ENCODE data around the gene GSN. TPM values are rescaled to one million over a fixed set of nuclear protein-coding genes. Genes with fewer than 3 reads are reported as not detected.

GSN gene
- total RNA-seq, 4 donors from 2014 or later: 2,362 to 3,466 (median 3,146) TPM

GRCh38 chr9:121237916-121238315, 30.0 kb upstream of the GSN start:
- 76 to 88% methylated on average over 3 of the region's 3 CpGs for WGBS, 2 donors (ENCODE audit: low coverage in 1 of 2)
- ATAC-seq: no peak
- Histone ChIP-seq H3K27ac (no peak overlapping the region), H3K4me1 (peaks cover 0 to 17% (median 0%) of the 10 kb centered on the region in 3 donors), H3K36me3 (no peaks in the 10 kb centered on the region), H3K27me3 (no peaks in the 10 kb centered on the region), H3K4me3 (no peak overlapping the region), H3K9me3 (no peaks in the 10 kb centered on the region)
- TF ChIP-seq POLR2A (IDR thresholded peaks at IDR 0.05): no peak

GRCh38 chr9:121239071-121239470, 28.9 kb upstream of the GSN start:
- H3K36me3 ChIP-seq: no peaks in the 10 kb centered on the region
- H3K9me3 ChIP-seq: no peaks in the 10 kb centered on the region
- TF ChIP-seq POLR2A (IDR thresholded peaks at IDR 0.05) (no peak), EP300 (IDR thresholded peaks at IDR 0.05) (no peak), POLR2AphosphoS5 (IDR thresholded peaks at IDR 0.05) (no peak), CTCF (IDR thresholded peaks at IDR 0.05) (no peak)
- H3K4me3 ChIP-seq: no peak overlapping the region
- no peak overlapping the region for H3K27ac ChIP-seq
- no peaks in the 10 kb centered on the region for H3K27me3 ChIP-seq
- ATAC-seq: no peak
- WGBS, 2 donors (ENCODE audit: low coverage in 1 of 2): 90 to 94% methylated on average over 3 of the region's 3 CpGs
- H3K4me1 ChIP-seq: peaks cover 0 to 21% (median 0%) of the 10 kb centered on the region in 3 donors

- no peaks in the 10 kb centered on the region for H3K36me3 ChIP-seq
- H3K9me3 ChIP-seq: no peaks in the 10 kb centered on the region
- H3K27me3 ChIP-seq: no peaks in the 10 kb centered on the region
- H3K27ac ChIP-seq: no peak overlapping the region
- TF ChIP-seq CTCF (IDR thresholded peaks at IDR 0.05) (no peak), POLR2A (IDR thresholded peaks at IDR 0.05) (no peak), EP300 (IDR thresholded peaks at IDR 0.05) (no peak), POLR2AphosphoS5 (IDR thresholded peaks at IDR 0.05) (no peak)
- no peak overlapping the region for H3K4me3 ChIP-seq
- ATAC-seq: no peak
- H3K4me1 ChIP-seq: peaks cover 0 to 21% (median 0%) of the 10 kb centered on the region in 3 donors
- WGBS, 2 donors (ENCODE audit: low coverage in 1 of 2): 96% methylated on average over 3 to 5 of the region's 5 CpGs
Measured at GRCh38 chr9:121239851-121240250, 28.1 kb upstream of the GSN start.

GRCh38 chr9:121240472-121241135, 27.4 kb upstream of the GSN start:
- Histone ChIP-seq H3K9me3 (no peaks in the 10 kb centered on the region), H3K27me3 (no peaks in the 10 kb centered on the region), H3K27ac (no peak overlapping the region), H3K4me3 (no peak overlapping the region), H3K4me1 (peaks cover 0 to 21% (median 0%) of the 10 kb centered on the region in 3 donors), H3K36me3 (no peaks in the 10 kb centered on the region)
- no peak for ATAC-seq
- TF ChIP-seq POLR2AphosphoS5 (IDR thresholded peaks at IDR 0.05): no peak
- no peak for TF ChIP-seq CTCF (IDR thresholded peaks at IDR 0.05)
- TF ChIP-seq EP300 (IDR thresholded peaks at IDR 0.05): no peak
- no peak for TF ChIP-seq POLR2A (IDR thresholded peaks at IDR 0.05)
- WGBS, 2 donors (ENCODE audit: low coverage in 1 of 2): 72 to 85% methylated on average over 4 to 5 of the region's 6 CpGs

GRCh38 chr9:121242219-121242958, 25.6 kb upstream of the GSN start:
- peak overlapping the region; percentile 6 to 68 (median 58) for H3K27ac ChIP-seq
- H3K36me3 ChIP-seq: no peaks in the 10 kb centered on the region
- peak; percentile 35 for TF ChIP-seq POLR2AphosphoS5 (IDR thresholded peaks at IDR 0.05)
- TF ChIP-seq POLR2A (IDR thresholded peaks at IDR 0.05): no peak
- no peak for TF ChIP-seq EP300 (IDR thresholded peaks at IDR 0.05)
- TF ChIP-seq CTCF (IDR thresholded peaks at IDR 0.05): no peak
- ATAC-seq: peak; percentile 44
- 15 to 47% methylated on average over 4 to 5 of the region's 5 CpGs for WGBS, 2 donors (ENCODE audit: low coverage in 1 of 2)
- H3K9me3 ChIP-seq: no peaks in the 10 kb centered on the region
- no peak overlapping the region for H3K4me3 ChIP-seq
- H3K4me1 ChIP-seq: peaks cover 0 to 21% (median 0%) of the 10 kb centered on the region in 3 donors
- H3K27me3 ChIP-seq: no peaks in the 10 kb centered on the region

Measured in gastroesophageal sphincter (tissue), 4 donors.